HL-60 (cell line): ENCODE results near the gene BUD23.

ENCODE experiments used
- DNase-seq, 2 experiments: peaks; one replicate each; pipeline ENCODE4 v3.0.0-alpha.2; 2010 to 2020; ENCODE audit warnings: low read depth in 1 of 2, low spot score in 1 of 2
- H3K27ac ChIP-seq: fragments of 250-450 bp; sonication (Bioruptor Pico); replicated peaks from 2 replicates; pipeline ENCODE4 v1.5.1; 2020; ENCODE audit warnings: mild to moderate bottlenecking, moderate library complexity
- H3K27me3 ChIP-seq: fragments of 250-450 bp; sonication (Bioruptor Pico); 2 replicates; pipeline ENCODE4 v1.5.1; 2021; ENCODE audit warnings: mild to moderate bottlenecking, moderate library complexity; ENCODE audit not compliant: insufficient read depth, poor library complexity, severe bottlenecking
- H3K4me3 ChIP-seq: replicated peaks from 2 replicates; pipeline ENCODE4 v1.5.1; 2011; ENCODE audit warnings: mild to moderate bottlenecking, control low read depth, low read length; ENCODE audit not compliant: insufficient read depth
- GABPA ChIP-seq: IDR thresholded peaks from 2 replicates; pipeline ENCODE4 v1.6.1; 2012; ENCODE audit warnings: low read depth
- POLR2AphosphoS5 ChIP-seq: IDR thresholded peaks from 2 replicates; pipeline ENCODE4 v1.6.1; 2012; ENCODE audit warnings: low read depth
- SPI1 ChIP-seq: IDR thresholded peaks from 2 replicates; pipeline ENCODE4 v1.6.1; 2012; ENCODE audit warnings: low read depth, mild to moderate bottlenecking, borderline replicate concordance
- TF ChIP-seq, protein P1 (sequence below): IDR thresholded peaks from 2 replicates; pipeline ENCODE4 v1.6.1; 2012; ENCODE audit warnings: low read depth; ENCODE audit not compliant: insufficient replicate concordance
- TF ChIP-seq, protein P2 (sequence below): IDR thresholded peaks from one replicate; pipeline ENCODE4 v1.5.1; 2011; ENCODE audit warnings: low read length, control low read depth, inconsistent platforms; ENCODE audit not compliant: insufficient read depth

Gene BUD23

DNA sequence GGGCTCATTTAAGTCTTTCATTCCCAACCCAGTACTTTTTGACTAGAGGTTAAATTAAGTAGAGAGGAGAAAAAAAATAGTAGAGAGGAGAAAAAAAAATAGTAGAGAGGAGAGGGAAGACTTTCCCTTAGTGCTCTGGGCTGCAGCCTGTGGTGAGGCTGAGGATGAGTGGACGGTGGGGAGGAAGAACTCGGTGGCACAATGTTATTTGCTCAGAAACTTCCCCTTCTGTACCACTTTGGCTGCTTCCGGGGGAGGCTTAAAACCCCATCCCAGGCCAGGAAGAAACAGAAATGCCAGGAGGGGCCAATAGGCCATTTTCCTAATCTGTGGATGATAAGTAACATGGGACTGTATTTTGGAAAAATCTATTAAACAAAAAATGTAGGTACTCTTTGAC is 44.5 kb upstream of the BUD23 start:
- H3K27ac ChIP-seq, result no peak overlapping the region
- DNase-seq, result peak in 1 of 2 experiments; percentile 54
- TF ChIP-seq, protein P1, sequence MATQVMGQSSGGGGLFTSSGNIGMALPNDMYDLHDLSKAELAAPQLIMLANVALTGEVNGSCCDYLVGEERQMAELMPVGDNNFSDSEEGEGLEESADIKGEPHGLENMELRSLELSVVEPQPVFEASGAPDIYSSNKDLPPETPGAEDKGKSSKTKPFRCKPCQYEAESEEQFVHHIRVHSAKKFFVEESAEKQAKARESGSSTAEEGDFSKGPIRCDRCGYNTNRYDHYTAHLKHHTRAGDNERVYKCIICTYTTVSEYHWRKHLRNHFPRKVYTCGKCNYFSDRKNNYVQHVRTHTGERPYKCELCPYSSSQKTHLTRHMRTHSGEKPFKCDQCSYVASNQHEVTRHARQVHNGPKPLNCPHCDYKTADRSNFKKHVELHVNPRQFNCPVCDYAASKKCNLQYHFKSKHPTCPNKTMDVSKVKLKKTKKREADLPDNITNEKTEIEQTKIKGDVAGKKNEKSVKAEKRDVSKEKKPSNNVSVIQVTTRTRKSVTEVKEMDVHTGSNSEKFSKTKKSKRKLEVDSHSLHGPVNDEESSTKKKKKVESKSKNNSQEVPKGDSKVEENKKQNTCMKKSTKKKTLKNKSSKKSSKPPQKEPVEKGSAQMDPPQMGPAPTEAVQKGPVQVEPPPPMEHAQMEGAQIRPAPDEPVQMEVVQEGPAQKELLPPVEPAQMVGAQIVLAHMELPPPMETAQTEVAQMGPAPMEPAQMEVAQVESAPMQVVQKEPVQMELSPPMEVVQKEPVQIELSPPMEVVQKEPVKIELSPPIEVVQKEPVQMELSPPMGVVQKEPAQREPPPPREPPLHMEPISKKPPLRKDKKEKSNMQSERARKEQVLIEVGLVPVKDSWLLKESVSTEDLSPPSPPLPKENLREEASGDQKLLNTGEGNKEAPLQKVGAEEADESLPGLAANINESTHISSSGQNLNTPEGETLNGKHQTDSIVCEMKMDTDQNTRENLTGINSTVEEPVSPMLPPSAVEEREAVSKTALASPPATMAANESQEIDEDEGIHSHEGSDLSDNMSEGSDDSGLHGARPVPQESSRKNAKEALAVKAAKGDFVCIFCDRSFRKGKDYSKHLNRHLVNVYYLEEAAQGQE, result no peak
- peak; percentile 73 for TF ChIP-seq GABPA
- H3K4me3 ChIP-seq, result no peak overlapping the region
- H3K27me3 ChIP-seq, result no peaks in the 10 kb centered on the region

DNA sequence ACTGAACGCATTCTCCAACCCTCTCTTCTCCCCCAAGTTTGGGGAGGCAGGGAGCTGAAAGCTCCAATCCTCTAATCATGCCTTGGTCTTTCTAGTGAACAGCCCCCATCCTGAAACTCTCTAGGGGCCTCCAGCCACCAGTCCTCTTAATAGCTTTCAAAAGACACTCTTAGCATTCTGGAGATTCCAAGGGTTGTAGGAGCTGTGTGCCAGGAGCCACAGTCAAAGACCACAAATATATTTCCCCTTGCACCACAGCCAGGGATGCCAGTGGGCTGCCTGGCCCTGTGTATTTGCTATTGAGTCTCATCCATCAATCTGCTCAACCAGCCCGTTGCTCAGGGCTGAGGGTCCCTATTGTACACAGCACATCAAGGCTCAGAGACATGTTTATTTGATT is 40.6 kb upstream of the BUD23 start:
- TF ChIP-seq, protein P2, sequence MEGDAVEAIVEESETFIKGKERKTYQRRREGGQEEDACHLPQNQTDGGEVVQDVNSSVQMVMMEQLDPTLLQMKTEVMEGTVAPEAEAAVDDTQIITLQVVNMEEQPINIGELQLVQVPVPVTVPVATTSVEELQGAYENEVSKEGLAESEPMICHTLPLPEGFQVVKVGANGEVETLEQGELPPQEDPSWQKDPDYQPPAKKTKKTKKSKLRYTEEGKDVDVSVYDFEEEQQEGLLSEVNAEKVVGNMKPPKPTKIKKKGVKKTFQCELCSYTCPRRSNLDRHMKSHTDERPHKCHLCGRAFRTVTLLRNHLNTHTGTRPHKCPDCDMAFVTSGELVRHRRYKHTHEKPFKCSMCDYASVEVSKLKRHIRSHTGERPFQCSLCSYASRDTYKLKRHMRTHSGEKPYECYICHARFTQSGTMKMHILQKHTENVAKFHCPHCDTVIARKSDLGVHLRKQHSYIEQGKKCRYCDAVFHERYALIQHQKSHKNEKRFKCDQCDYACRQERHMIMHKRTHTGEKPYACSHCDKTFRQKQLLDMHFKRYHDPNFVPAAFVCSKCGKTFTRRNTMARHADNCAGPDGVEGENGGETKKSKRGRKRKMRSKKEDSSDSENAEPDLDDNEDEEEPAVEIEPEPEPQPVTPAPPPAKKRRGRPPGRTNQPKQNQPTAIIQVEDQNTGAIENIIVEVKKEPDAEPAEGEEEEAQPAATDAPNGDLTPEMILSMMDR, result no peak
- TF ChIP-seq POLR2AphosphoS5 (no peak), GABPA (no peak), SPI1 (no peak)
- TF ChIP-seq, protein P1, result no peak
- DNase-seq, result no peak
- peaks cover 13% of the 10 kb centered on the region for H3K27me3 ChIP-seq

DNA sequence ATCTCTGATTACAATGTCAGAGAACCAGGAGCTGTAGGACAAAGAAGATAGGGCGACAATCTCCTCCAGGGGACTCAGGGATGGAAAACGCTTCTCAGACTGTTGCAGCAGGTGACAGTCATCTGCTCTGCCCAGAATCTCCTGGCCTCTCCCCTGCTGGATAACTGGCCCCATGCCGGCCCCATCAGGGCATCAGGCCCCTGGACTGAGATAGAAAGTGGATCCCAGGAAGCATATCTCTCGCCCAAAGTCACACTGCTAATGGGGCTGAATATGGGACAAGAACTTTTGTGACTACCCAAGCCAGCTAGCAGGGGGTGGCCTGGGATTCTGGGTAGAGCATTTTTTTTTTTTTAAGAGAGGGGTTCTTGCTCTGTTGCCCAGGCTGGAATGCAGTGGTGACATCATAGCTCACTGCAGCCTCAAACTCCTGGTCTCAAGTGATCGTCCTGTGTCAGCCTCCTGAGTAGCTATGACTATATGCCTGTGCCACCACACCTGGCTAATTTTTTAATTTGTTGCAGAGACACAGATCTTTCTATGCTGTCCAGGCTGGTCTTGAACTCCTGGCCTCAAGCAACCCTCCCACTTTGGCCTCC is 38.6 kb upstream of the BUD23 start:
- H3K27ac ChIP-seq, result no peak overlapping the region
- TF ChIP-seq SPI1, result no peak
- no peak for TF ChIP-seq GABPA
- TF ChIP-seq, protein P1, result no peak
- no peak for TF ChIP-seq POLR2AphosphoS5
- TF ChIP-seq, protein P2, result no peak
- H3K4me3 ChIP-seq, result no peak overlapping the region
- DNase-seq, result no peak
- H3K27me3 ChIP-seq, result peaks cover 22% of the 10 kb centered on the region

More for the DNA sequence above, 40.6 kb upstream of the BUD23 start:
- H3K27ac ChIP-seq, result no peak overlapping the region
- H3K4me3 ChIP-seq, result no peak overlapping the region
